WTC11 (cell line): ENCODE results near the gene WNK2. TPM values are rescaled to one million over a fixed set of nuclear protein-coding genes. Genes with fewer than 3 reads are reported as not detected.

Experiments used
- ATAC-seq: fragments of 200-7000 bp; cut with Tn5 transposase; 2 replicates; pipeline ENCODE4 v1.10.0; 2021; ENCODE audit warnings: mild to moderate bottlenecking, moderate library complexity
- CTCF ChIA-PET: fragments of 300-600 bp; sonication (Branson Sonifier 250); formaldehyde crosslinking; loops from one replicate; lab custom pipeline; 2021; ENCODE audit warnings: antibody characterized with exemption; lab: Charles Lee
- POLR2A ChIA-PET: fragments of 350-600 bp; sonication (Branson Sonifier 250); formaldehyde crosslinking; loops from one replicate; lab custom pipeline; 2021; ENCODE audit warnings: antibody characterized with exemption; lab: Charles Lee
- DNase-seq: peaks from one replicate; pipeline ENCODE4 v3.0.0; 2021; ENCODE audit warnings: low spot score
- H3K27ac Mint-ChIP-seq: 2 replicates; pipeline ENCODE4 v1.8.0; 2021; ENCODE audit warnings: mixed read lengths
- H3K27me3 Mint-ChIP-seq: 2 replicates; pipeline ENCODE4 v1.8.0; 2021; ENCODE audit warnings: low read depth, mild to moderate bottlenecking, moderate library complexity, mixed read lengths
- H3K36me3 Mint-ChIP-seq: 2 replicates; pipeline ENCODE4 v1.8.0; 2021; ENCODE audit warnings: mixed read lengths
- H3K4me1 Mint-ChIP-seq: 2 replicates; pipeline ENCODE4 v1.8.0; 2022; ENCODE audit warnings: mixed read lengths
- H3K4me3 Mint-ChIP-seq: 2 replicates; pipeline ENCODE4 v1.8.0; 2021; ENCODE audit warnings: mild to moderate bottlenecking, moderate library complexity, mixed read lengths
- H3K9me3 Mint-ChIP-seq: 2 replicates; pipeline ENCODE4 v1.8.0; 2021; ENCODE audit warnings: mixed read lengths
- ATF2 ChIP-seq: sonication (generic); formaldehyde crosslinking; IDR thresholded peaks from 2 replicates; pipeline ENCODE4 v1.8.1; 2022; ENCODE audit warnings: low read depth, missing genetic modification reagents, borderline replicate concordance
- ATF3 ChIP-seq: sonication (generic); formaldehyde crosslinking; conservative IDR thresholded peaks from 2 replicates; pipeline ENCODE4 v1.8.1; 2022; ENCODE audit warnings: mild to moderate bottlenecking, missing genetic modification reagents
- CBFB ChIP-seq: sonication (generic); formaldehyde crosslinking; IDR thresholded peaks from 2 replicates; pipeline ENCODE4 v1.8.1; 2022; ENCODE audit warnings: mild to moderate bottlenecking, low read depth, missing genetic modification reagents
- CTCF ChIP-seq: fragments of 200-600 bp; IDR thresholded peaks from 2 replicates; pipeline ENCODE4 v1.8.0; 2022; ENCODE audit warnings: antibody characterized with exemption
- E2F1 ChIP-seq: sonication (generic); formaldehyde crosslinking; IDR thresholded peaks from 2 replicates; pipeline ENCODE4 v1.8.0; 2022; ENCODE audit warnings: mild to moderate bottlenecking, missing genetic modification reagents
- E2F5 ChIP-seq: sonication (generic); formaldehyde crosslinking; IDR thresholded peaks from 2 replicates; pipeline ENCODE4 v1.8.1; 2022; ENCODE audit warnings: mild to moderate bottlenecking, moderate library complexity, missing genetic modification reagents
- IRF1 ChIP-seq: sonication (generic); formaldehyde crosslinking; IDR thresholded peaks from 2 replicates; pipeline ENCODE4 v1.8.0; 2023; ENCODE audit warnings: missing genetic modification reagents
- PRDM15 ChIP-seq: sonication (generic); formaldehyde crosslinking; IDR thresholded peaks from 2 replicates; pipeline ENCODE4 v1.8.0; 2022; ENCODE audit warnings: missing genetic modification reagents
- RORB ChIP-seq: fragments of 250-450 bp; sonication (Bioruptor Pico); IDR thresholded peaks from 2 replicates; pipeline ENCODE4 v1.9.0; 2021; ENCODE audit warnings: mild to moderate bottlenecking
- ZBTB43 ChIP-seq: sonication (generic); formaldehyde crosslinking; IDR thresholded peaks from 2 replicates; pipeline ENCODE4 v1.8.1; 2023; ENCODE audit warnings: mild to moderate bottlenecking, missing genetic modification reagents
- ZNF219 ChIP-seq: sonication (generic); formaldehyde crosslinking; IDR thresholded peaks from 2 replicates; pipeline ENCODE4 v1.8.0; 2023; ENCODE audit warnings: missing genetic modification reagents, mild to moderate bottlenecking, borderline replicate concordance
- ZNF396 ChIP-seq: fragments of 250-450 bp; sonication (Bioruptor Pico); IDR thresholded peaks from 2 replicates; pipeline ENCODE4 v1.8.0; 2021; ENCODE audit warnings: mild to moderate bottlenecking, moderate library complexity, borderline replicate concordance
- ZNF512 ChIP-seq: sonication (generic); formaldehyde crosslinking; IDR thresholded peaks from 2 replicates; pipeline ENCODE4 v1.8.1; 2022; ENCODE audit warnings: missing genetic modification reagents, borderline replicate concordance
- ZNF532 ChIP-seq: fragments of 250-450 bp; sonication (Bioruptor Pico); IDR thresholded peaks from 2 replicates; pipeline ENCODE4 v1.9.0; 2021; ENCODE audit warnings: mild to moderate bottlenecking, borderline replicate concordance
- total RNA-seq: library from RNA; stranded (reverse); gene quantifications from 3 replicates; pipeline ENCODE4 v1.2.3, GENCODE V29; 2021

WNK2 gene
- total RNA-seq, 1 experiment from 2014 or later, result 120 TPM

- Mint-ChIP-seq H3K9me3 (no peaks in the 10 kb centered on the region), H3K36me3 (peaks cover 10% of the 10 kb centered on the region), H3K27me3 (no peaks in the 10 kb centered on the region), H3K4me1 (peaks cover 6% of the 10 kb centered on the region), H3K4me3 (no peak overlapping the region), H3K27ac (no peak overlapping the region)
- DNase-seq, result no peak
- ATAC-seq, result no peak; the same call in 1 of the 2 replicates
- ChIA-PET POLR2A (interaction anchor here (1.1 kb wide), 1 partner anchor 9 kb away, joined by 9 read pairs; no protein-coding TSS in a partner anchor), CTCF (interaction anchor here (1.6 to 1.7 kb wide), 2 partner anchors 18 to 89 kb away, joined by 4 to 5 read pairs; no protein-coding TSS in a partner anchor)
- no peak for TF ChIP-seq ATF3 (CRISPR knock-in tag)
- no peak for TF ChIP-seq CTCF
- no peak for TF ChIP-seq RORB (CRISPR knock-in tag)
- no peak for TF ChIP-seq ZBTB43
- TF ChIP-seq ATF2 (CRISPR knock-in tag), result no peak
- no peak for TF ChIP-seq PRDM15 (CRISPR knock-in tag)
- no peak for TF ChIP-seq E2F1 (CRISPR knock-in tag)
- no peak for TF ChIP-seq E2F5 (CRISPR knock-in tag)
Observed at GRCh38 chr9:93243112-93243511, 59.2 kb downstream of the WNK2 start.

GRCh38 chr9:93244101-93244500 lies 60.2 kb downstream of the WNK2 start:
- CTCF ChIA-PET, result interaction anchor here (1.6 to 1.7 kb wide), 2 partner anchors 17 to 90 kb away, joined by 4 to 5 read pairs; no protein-coding TSS in a partner anchor
- no peak overlapping the region; the same call in 1 of the 2 replicates for H3K27ac Mint-ChIP-seq
- no peak for DNase-seq
- TF ChIP-seq IRF1 (CRISPR knock-in tag) (no peak), CBFB (CRISPR knock-in tag) (no peak), ZNF532 (CRISPR knock-in tag) (no peak), ZNF396 (no peak), ZNF512 (CRISPR knock-in tag) (no peak), ZNF219 (no peak)

More at GRCh38 chr9:93244101-93244500, 60.2 kb downstream of the WNK2 start:
- POLR2A ChIA-PET, result no interaction called here
- Mint-ChIP-seq H3K27me3 (no peaks in the 10 kb centered on the region), H3K36me3 (peaks cover 10% of the 10 kb centered on the region), H3K9me3 (no peaks in the 10 kb centered on the region), H3K4me1 (peaks cover 16% of the 10 kb centered on the region), H3K4me3 (no peak overlapping the region)
- ATAC-seq, result no peak
